ENCODE measurements around the gene AUTS2. TPM values are rescaled to one million over a fixed set of nuclear protein-coding genes. Genes with fewer than 3 reads are reported as not detected.

Gene AUTS2
- polyA plus RNA-seq, 1 donor from 2014 or later: 97.3 TPM

DNA sequence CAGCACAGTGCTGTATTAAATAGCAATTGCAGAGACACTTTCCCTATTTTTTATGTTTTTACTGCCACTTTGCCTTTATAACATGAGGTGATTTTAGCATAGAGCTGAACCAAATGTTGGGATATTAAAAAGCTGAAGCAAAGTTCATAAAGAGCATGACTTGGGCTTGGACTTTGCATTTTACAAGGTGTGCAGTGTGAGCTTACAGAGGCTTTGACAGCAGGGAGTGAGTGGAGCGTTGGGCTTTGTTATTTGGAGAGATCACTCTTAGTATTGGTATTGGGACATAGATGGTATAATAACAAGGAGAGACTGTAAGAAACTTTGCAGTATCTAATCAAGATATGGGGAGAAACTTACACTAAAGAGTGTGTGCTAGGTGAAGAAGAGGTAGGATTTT lies 449.1 kb downstream of the AUTS2 start:
- Histone ChIP-seq H2AFZ (ENCODE audit: low read depth, low read length) (no peak overlapping the region), H3K27ac (ENCODE audit: low read length) (no peak overlapping the region), H3K4me2 (ENCODE audit: low read length) (no peak overlapping the region), H3K9me2 (ENCODE audit: insufficient read depth, low read length) (no peaks in the 10 kb centered on the region), H3K9me3 (ENCODE audit: low read length) (no peaks in the 10 kb centered on the region), H3F3A (ENCODE audit: insufficient read depth, low read length, poor library complexity, severe bottlenecking) (no peaks in the 10 kb centered on the region), H3K4me3 (ENCODE audit: low read length) (no peak overlapping the region), H4K20me1 (ENCODE audit: insufficient read depth) (no peaks in the 10 kb centered on the region), H3K9ac (ENCODE audit: low read length) (no peak overlapping the region), H3K36me3 (ENCODE audit: insufficient read depth, low read length) (no peaks in the 10 kb centered on the region), H3K79me2 (replicated peaks; ENCODE audit: insufficient read depth, low read length) (peaks cover 19% of the 10 kb centered on the region), H3K27me3 (ENCODE audit: insufficient read depth, low read depth, low read length) (no peaks in the 10 kb centered on the region)
- TF ChIP-seq EZH2 (IDR thresholded peaks at IDR 0.05; ENCODE audit: borderline replicate concordance, insufficient read depth, low read length, poor library complexity, severe bottlenecking) (no peak), RAD21 (conservative IDR thresholded peaks at IDR 0.05) (no peak), POLR2AphosphoS5 (IDR thresholded peaks at IDR 0.05) (no peak), TAF1 (IDR thresholded peaks at IDR 0.05; ENCODE audit: low read depth) (no peak), SMC3 (conservative IDR thresholded peaks at IDR 0.05; ENCODE audit: poor library complexity) (no peak), MXI1 (conservative IDR thresholded peaks at IDR 0.05; ENCODE audit: poor library complexity, severe bottlenecking) (no peak), EP300 (conservative IDR thresholded peaks at IDR 0.05; ENCODE audit: poor library complexity, severe bottlenecking) (no peak)
- TF ChIP-seq, protein P1, sequence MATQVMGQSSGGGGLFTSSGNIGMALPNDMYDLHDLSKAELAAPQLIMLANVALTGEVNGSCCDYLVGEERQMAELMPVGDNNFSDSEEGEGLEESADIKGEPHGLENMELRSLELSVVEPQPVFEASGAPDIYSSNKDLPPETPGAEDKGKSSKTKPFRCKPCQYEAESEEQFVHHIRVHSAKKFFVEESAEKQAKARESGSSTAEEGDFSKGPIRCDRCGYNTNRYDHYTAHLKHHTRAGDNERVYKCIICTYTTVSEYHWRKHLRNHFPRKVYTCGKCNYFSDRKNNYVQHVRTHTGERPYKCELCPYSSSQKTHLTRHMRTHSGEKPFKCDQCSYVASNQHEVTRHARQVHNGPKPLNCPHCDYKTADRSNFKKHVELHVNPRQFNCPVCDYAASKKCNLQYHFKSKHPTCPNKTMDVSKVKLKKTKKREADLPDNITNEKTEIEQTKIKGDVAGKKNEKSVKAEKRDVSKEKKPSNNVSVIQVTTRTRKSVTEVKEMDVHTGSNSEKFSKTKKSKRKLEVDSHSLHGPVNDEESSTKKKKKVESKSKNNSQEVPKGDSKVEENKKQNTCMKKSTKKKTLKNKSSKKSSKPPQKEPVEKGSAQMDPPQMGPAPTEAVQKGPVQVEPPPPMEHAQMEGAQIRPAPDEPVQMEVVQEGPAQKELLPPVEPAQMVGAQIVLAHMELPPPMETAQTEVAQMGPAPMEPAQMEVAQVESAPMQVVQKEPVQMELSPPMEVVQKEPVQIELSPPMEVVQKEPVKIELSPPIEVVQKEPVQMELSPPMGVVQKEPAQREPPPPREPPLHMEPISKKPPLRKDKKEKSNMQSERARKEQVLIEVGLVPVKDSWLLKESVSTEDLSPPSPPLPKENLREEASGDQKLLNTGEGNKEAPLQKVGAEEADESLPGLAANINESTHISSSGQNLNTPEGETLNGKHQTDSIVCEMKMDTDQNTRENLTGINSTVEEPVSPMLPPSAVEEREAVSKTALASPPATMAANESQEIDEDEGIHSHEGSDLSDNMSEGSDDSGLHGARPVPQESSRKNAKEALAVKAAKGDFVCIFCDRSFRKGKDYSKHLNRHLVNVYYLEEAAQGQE (IDR thresholded peaks at IDR 0.05; ENCODE audit: borderline replicate concordance): no peak
- TF ChIP-seq, protein P2, sequence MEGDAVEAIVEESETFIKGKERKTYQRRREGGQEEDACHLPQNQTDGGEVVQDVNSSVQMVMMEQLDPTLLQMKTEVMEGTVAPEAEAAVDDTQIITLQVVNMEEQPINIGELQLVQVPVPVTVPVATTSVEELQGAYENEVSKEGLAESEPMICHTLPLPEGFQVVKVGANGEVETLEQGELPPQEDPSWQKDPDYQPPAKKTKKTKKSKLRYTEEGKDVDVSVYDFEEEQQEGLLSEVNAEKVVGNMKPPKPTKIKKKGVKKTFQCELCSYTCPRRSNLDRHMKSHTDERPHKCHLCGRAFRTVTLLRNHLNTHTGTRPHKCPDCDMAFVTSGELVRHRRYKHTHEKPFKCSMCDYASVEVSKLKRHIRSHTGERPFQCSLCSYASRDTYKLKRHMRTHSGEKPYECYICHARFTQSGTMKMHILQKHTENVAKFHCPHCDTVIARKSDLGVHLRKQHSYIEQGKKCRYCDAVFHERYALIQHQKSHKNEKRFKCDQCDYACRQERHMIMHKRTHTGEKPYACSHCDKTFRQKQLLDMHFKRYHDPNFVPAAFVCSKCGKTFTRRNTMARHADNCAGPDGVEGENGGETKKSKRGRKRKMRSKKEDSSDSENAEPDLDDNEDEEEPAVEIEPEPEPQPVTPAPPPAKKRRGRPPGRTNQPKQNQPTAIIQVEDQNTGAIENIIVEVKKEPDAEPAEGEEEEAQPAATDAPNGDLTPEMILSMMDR (IDR thresholded peaks at IDR 0.05; ENCODE audit: poor library complexity, severe bottlenecking): no peak

DNA sequence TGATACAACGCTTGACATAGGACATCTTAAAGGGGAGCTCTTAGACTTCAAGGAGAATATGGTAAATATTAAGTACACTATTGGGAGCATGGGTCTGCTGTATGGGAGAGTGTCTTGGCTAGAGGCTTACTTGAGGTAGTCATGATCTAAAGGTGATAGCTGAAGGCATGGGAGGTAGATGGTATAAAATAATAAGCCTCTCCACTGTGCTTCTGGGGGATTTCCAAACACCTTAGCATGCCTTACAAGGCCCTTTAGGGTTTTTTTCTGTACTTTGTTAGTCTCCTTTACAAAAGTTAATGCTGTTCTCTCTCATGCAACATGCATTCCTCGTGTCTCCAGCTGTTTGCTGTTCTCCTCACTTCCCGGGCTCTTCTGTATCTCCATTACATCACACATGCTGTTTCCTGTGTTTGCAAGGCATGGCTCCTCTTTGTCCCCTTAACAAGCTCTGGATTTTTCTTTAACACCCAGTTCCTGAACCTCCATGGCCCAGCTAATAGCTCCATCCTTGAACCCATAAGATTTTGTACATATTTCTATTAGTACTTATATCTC lies 449.7 kb downstream of the AUTS2 start:
- no peak overlapping the region for H3K4me2 ChIP-seq (ENCODE audit: low read length)
- TF ChIP-seq EP300 (conservative IDR thresholded peaks at IDR 0.05; ENCODE audit: poor library complexity, severe bottlenecking) (no peak), MXI1 (conservative IDR thresholded peaks at IDR 0.05; ENCODE audit: poor library complexity, severe bottlenecking) (no peak), SMC3 (conservative IDR thresholded peaks at IDR 0.05; ENCODE audit: poor library complexity) (no peak), POLR2AphosphoS5 (IDR thresholded peaks at IDR 0.05) (no peak), EZH2 (IDR thresholded peaks at IDR 0.05; ENCODE audit: borderline replicate concordance, insufficient read depth, low read length, poor library complexity, severe bottlenecking) (no peak), RAD21 (conservative IDR thresholded peaks at IDR 0.05) (no peak), TAF1 (IDR thresholded peaks at IDR 0.05; ENCODE audit: low read depth) (no peak)
- TF ChIP-seq, protein P2 (IDR thresholded peaks at IDR 0.05; ENCODE audit: poor library complexity, severe bottlenecking): no peak
- TF ChIP-seq, protein P1 (IDR thresholded peaks at IDR 0.05; ENCODE audit: borderline replicate concordance): no peak
- no peaks in the 10 kb centered on the region for H3K36me3 ChIP-seq (ENCODE audit: insufficient read depth, low read length)
- H3K27ac ChIP-seq (ENCODE audit: low read length): no peak overlapping the region
- no peaks in the 10 kb centered on the region for H3K9me2 ChIP-seq (ENCODE audit: insufficient read depth, low read length)
- no peaks in the 10 kb centered on the region for H3F3A ChIP-seq (ENCODE audit: insufficient read depth, low read length, poor library complexity, severe bottlenecking)
- H3K27me3 ChIP-seq (ENCODE audit: insufficient read depth, low read depth, low read length): no peaks in the 10 kb centered on the region
- no peaks in the 10 kb centered on the region for H4K20me1 ChIP-seq (ENCODE audit: insufficient read depth)
- H3K9ac ChIP-seq (ENCODE audit: low read length): no peak overlapping the region
- H3K79me2 ChIP-seq (replicated peaks; ENCODE audit: insufficient read depth, low read length): peaks cover 20% of the 10 kb centered on the region
- H3K9me3 ChIP-seq (ENCODE audit: low read length): no peaks in the 10 kb centered on the region
- no peak overlapping the region for H3K4me3 ChIP-seq (ENCODE audit: low read length)
- H2AFZ ChIP-seq (ENCODE audit: low read depth, low read length): no peak overlapping the region
